ENCODE results near the gene TNS2.
"Not testable (repeated sequence)": the region's sequence is repeated elsewhere in the genome, so short reads cannot be mapped to it uniquely, and the experiment has no call there.

Gene TNS2

GRCh38 chr12:53007343-53007742, 42.5 kb upstream of the TNS2 start:
- no peak for DNase-seq (ENCODE audit: low read depth)
- TF ChIP-seq CTCF (IDR thresholded peaks at IDR 0.05; ENCODE audit: control insufficient read depth, extremely low read depth, insufficient read depth): no peak
- peak overlapping the region; percentile 93 for H3K4me3 ChIP-seq (ENCODE audit: low read depth, low read length)

- not testable (repeated sequence) for DNase-seq (ENCODE audit: low read depth)
- H3K4me3 ChIP-seq (ENCODE audit: low read depth, low read length): peak overlapping the region; percentile 93
These were observed 41.1 kb upstream of the TNS2 start for GRCh38 chr12:53008760-53009159.

- no peak for TF ChIP-seq CTCF (IDR thresholded peaks at IDR 0.05; ENCODE audit: control insufficient read depth, extremely low read depth, insufficient read depth)
These were observed 38.9 kb upstream of the TNS2 start for GRCh38 chr12:53010955-53011354.

GRCh38 chr12:53011889-53012288, 38.0 kb upstream of the TNS2 start:
- TF ChIP-seq CTCF (IDR thresholded peaks at IDR 0.05; ENCODE audit: control insufficient read depth, extremely low read depth, insufficient read depth): no peak
- H3K4me3 ChIP-seq (ENCODE audit: low read depth, low read length): no peak overlapping the region
- no peak for DNase-seq (ENCODE audit: low read depth)

More at GRCh38 chr12:53010955-53011354, 38.9 kb upstream of the TNS2 start:
- no peak overlapping the region for H3K4me3 ChIP-seq (ENCODE audit: low read depth, low read length)
- DNase-seq (ENCODE audit: low read depth): no peak

- no peak overlapping the region for H3K4me3 ChIP-seq (ENCODE audit: low read depth, low read length)
- no peak for DNase-seq (ENCODE audit: low read depth)
- no peak for TF ChIP-seq CTCF (IDR thresholded peaks at IDR 0.05; ENCODE audit: control insufficient read depth, extremely low read depth, insufficient read depth)
These were observed 36.9 kb upstream of the TNS2 start for GRCh38 chr12:53012928-53013327.

GRCh38 chr12:53014709-53015108, 35.2 kb upstream of the TNS2 start:
- DNase-seq (ENCODE audit: low read depth): no peak
- TF ChIP-seq CTCF (IDR thresholded peaks at IDR 0.05; ENCODE audit: control insufficient read depth, extremely low read depth, insufficient read depth): no peak
- H3K4me3 ChIP-seq (ENCODE audit: low read depth, low read length): no peak overlapping the region

- H3K4me3 ChIP-seq (ENCODE audit: low read depth, low read length): no peak overlapping the region
- DNase-seq (ENCODE audit: low read depth): no peak
- TF ChIP-seq CTCF (IDR thresholded peaks at IDR 0.05; ENCODE audit: control insufficient read depth, extremely low read depth, insufficient read depth): no peak
These were observed 24.6 kb upstream of the TNS2 start for GRCh38 chr12:53025250-53025649.

- not testable (repeated sequence) for DNase-seq (ENCODE audit: low read depth); H3K4me3 ChIP-seq (ENCODE audit: low read depth, low read length)
These were observed 22.9 kb upstream of the TNS2 start for GRCh38 chr12:53027014-53027413.
